GM21367 (cell line): Measurements from ENCODE around the gene VPS72.

Source experiments
- ATAC-seq: cut with Tn5 transposase; IDR thresholded peaks from one replicate; pipeline ENCODE4 v1.9.1; 2021; ENCODE audit not compliant: unreplicated experiment

Gene VPS72

DNA sequence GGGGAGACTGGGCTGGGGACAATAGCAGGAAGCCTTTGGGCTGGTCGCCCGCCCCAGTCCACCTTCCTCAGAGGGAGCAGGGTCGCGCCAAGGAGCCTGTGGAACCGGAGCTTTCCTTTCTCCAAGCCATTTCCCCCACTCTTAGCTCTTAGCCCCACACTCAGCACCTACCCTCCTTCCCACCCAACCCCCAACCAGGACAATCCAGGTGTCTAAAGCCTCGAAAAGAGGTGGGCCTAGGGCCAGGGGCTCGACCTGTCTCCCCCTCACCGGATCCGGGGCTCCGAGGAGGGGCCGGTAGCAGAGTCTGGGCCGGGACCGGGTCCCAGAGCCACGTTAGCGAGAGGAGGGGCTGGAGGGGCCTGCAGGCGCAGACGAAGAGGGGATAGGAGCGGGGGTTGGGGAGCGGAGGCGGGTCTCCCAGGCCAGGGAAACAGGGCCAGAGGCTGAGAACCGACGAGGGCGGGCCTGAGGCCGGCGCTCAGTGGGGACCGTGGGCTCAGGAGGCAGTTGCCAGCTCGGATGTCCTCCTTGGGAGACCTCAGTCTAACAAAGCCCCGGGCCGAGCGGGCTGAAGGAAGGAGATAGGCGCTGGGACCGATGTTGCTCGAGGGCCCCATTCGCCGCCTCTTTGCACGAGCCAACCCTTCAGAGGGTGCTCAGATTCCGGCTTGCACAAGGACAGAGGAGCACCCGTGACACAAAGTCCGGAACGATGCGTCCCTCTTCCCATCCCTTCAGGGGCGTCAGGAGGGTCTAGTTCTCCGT, 44.5 kb downstream of the VPS72 start:
- no peak for ATAC-seq

DNA sequence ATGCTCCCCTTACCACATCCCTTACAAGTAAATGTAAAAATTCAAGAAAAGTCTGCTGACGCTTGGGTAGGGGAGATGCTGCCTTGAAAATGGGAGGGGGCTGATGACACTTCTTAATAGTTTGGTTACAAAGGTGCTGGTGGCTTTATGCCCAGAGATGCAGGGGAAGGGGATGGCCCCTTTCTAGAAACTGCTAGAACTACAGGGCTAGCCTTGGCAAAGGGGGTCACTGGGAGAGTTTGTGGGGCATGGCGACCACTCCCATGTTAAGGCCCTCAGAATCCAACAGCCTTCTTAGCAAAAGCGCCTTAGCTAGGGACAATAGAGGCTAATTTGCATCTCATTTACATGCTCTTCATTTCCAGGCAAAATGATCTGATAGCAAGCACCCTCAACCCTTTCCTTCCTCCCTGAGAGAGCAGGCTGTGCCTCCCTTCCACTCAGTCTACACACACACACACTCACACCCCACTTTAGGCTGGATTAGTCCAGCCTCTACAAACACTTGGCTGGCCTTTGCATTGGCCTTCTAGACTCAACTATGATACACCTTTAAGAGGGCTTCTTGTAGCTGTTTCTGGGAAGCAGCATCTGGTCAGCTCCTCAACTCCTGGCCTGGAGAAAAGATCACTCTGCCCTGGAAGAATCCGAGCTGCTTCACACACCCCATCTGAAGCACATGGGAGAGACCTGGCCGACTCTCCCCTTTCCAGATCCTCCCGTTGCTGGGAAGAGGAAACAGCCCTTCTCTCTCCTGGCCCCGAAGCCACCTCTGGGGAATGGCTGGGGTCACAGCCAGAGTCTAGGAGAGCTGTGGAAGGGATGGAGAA, 45.3 kb downstream of the VPS72 start:
- ATAC-seq = no peak

DNA sequence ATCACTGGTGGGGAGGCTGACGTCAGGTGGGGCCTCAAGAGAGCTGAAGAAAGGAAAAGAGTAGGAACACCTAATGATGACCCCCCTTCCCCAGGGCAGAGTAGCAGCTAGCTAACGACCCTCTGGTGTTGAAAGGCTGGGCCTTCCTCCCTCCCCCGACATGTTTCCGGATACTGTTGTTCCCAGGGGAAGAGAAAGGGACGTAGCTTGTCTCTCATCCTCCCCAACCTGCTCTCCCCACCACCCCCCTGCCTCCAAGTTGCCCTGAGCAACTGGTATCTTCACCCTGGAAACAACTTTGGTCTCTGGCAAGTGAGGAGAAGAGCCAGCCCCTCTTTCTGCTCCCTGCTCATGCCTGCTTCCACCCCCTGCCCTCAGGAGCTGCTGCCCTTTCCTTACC, 46.0 kb downstream of the VPS72 start:
- no peak for ATAC-seq

DNA sequence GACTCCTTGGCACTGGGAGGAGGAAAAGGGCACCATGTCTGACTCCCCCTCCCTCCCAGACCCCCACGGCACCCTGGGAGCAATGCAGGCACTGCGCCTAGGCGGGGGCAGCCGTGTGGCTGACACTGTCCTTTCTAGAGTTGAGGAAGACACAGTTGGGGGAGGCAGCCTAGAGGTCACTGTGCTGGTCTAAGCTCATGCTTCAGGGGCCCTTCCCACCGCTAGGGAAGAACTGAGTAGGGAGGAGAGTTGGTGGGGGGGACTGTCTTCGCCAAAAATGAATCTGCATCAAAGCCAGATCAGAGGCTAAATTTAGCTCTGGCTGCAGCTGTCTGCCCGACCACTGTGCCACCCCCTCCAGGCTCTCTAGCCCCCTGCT, 47.0 kb downstream of the VPS72 start:
- no peak for ATAC-seq

DNA sequence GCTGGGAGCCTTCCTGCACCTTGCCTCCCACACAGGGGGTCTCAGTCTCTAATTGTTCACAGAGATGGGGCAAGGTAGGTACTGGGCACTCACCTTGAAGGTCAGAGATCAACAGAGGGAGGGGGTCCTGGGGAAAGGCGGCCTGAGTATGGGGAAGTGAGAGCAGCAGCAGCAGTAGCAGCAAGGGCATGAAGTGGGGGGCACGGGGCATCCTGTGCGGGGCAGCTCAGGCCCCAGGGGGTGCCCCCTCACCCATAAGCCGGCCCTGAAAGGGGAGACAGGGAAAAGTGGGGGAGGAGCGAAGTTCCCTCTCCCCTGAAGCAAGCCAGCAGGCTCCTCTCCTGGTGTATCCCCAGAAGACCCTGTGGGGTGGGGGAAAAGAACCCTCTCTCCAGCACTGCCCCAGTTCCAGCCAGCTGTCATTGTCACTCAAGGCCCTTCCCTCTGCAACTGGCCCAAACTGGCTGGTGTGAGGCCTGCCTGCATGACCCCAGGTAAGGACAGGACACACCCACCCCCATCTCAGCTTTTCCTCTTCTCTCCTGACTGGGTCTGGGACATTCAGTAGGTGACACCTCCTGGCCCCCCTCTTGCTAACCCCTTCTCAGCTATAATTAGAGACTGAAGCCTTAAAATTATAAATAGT, 47.5 kb downstream of the VPS72 start:
- no peak for ATAC-seq

DNA sequence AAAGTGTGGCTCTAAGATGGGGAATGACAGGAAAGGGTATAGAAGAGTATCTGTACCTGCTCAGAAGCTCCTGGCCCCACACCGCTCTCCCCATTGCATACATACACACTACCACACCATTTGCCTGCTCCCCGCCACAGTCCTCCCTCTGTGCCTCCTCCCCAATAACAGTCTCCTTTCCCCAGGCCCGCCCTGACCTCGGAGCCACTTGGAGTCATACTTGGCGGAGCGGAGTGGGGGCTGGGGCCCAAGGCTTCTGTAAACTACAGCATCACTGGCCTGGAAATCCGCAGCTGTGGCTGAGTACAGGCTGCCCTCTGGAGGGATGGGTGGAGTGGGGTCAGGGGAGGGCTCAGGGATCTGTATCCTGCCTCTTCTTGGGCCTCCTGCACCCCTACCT, 52.2 kb downstream of the VPS72 start:
- ATAC-seq = no peak

DNA sequence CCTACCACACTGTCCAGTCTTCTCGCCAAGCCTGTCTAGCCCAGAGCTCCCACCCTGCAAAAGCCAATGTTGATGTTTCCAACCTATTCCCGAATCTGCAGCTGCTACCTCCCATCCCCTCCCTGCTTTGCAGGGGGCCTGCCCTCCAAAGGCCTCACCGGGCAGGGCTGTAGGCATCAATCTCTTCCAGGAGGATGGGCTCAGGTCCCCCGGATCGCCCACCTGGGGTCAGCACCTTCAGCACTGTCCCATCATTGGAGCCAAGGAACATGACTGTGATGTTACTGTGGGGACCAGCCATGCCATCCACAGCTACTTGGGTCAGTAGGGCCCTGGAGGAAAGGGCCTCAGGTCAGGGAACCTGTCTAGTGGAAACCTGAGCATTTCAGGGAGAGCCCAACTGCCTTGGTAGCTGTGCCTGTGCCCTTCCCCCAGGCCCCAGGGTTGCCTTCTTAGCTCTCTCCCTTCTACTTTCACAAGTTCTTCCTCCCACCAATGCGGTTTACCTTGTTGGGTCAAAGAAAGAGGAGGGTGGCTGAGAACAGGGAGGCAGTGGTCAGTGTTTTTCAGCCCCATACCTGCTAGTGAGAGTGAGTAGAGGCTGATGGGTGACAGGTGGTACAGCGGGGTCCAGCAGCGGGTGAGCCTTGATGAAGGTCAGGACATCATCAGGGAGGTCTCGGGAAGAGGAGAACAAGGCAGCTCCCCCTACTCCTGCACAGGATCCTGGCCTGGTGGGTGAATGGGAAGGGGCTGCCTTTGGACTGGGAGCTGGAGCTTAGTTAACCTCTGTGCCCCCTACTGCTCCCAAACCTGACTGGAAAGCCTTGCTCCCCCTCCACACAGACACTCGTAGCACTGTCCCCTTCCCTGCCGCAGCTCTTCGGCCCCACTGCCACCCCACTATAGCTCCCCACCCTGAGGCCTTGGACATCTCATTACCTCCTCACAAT, 54.3 kb downstream of the VPS72 start:
- ATAC-seq = no peak

DNA sequence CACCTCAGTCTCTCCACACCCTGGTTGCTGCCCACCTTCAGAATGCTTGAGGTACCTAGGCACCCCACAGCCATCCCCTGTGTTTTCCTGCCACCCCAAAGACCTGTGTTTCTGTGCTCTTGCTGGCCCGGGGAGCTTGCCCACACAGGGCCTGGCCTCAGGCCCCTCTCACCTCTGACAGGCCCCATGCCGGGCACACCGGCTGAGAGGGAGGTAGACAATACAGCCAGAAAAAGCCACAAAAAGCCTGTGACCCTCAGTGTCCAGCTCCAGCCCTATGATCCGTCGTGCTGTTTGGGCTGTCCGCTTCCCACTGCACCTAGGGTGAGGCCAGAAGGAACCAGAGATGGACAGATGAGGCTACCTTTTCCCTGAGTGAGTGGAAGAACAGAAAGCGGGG, 55.0 kb downstream of the VPS72 start:
- no peak for ATAC-seq

DNA sequence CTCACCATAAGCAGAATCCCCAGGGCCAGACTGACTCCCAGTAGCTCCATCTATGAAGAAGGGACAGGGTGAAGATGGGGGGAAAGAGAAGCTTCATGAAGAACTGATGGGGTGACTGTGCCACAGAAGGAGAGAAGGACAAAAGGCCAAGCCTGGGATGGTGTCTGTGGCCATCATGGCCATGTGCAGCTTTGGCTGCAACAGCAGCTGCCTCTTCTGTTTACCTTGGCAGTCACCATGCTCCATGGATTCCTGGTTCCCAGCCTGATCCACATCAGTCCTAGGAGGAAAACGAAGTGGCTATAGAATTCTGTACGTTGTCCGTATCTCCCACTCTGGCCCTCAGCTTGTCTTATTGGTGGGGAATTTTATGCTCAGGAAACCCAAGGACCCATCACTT, 55.6 kb downstream of the VPS72 start:
- no peak for ATAC-seq

DNA sequence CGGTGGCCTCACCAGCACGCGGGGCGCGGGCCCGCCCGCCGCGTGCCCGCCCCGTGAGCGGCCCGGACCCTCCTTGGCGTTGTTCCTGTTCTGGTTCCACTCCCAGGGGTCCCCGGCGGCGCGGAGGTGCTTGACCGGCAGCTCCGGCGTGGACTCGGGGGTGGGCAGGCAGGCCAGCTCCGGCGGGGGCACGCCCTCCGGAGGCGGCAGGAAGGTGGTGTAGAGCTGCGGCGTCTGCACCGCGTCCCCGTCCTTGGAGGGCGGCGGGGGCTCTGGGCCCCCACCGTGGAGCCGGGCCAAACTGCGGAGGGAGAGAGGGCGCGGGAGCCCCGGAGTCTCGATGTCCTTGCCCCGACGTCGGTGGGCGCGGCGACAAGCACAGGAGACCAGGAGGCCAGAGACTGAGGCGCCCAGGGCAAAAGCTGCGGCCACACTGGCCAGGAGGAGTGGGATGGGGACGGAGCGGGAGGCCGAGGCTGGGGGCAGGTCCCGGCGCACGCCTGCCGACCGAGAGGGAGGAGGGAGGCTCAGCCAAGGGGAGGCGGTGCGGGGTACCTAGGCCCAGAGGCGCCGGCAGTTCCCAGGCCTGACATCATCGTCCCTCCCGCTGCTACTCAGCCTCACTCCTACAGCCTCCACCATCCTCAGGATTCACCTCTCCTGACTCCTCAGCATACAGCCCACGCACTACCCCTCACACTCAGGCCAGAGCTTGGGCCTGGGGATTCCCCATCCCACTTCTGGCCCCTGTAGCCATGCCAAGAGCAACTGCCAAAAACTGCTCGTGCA, 56.8 kb downstream of the VPS72 start:
- ATAC-seq = no peak

DNA sequence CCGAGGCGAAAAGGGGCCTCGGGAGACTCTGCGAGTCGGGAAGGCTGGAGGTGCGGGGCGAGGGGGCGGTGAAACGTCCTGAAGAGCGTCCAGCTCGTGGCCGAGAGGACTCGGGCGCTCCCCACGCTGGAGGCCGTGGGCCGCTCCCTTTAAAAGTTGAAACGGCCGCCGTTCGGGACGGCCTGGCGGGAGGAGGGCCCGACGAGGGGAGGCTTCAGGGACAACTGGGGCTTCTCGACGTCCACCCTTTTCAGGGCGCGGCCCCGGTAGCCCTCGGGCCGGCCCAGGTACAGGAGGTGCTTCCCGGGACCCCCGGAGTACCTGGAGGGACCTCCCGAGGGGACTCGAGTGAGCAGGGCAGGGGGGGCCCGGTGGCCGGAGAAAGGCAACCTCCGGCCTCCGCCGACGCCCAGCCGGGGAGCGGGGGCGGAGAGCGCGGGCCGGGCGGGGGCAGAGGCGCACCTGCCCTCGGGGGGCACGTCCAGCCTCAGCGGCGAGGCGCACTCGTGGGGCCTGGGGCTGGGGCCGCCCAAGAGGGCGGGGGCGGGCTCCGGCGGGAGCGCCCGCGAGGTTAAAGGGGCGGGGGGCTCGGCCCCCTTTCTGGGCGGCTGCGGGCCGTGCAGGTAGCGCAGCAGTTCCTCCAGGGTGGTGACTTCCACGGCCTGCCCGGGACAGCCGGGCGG, 57.5 kb downstream of the VPS72 start:
- no peak for ATAC-seq

DNA sequence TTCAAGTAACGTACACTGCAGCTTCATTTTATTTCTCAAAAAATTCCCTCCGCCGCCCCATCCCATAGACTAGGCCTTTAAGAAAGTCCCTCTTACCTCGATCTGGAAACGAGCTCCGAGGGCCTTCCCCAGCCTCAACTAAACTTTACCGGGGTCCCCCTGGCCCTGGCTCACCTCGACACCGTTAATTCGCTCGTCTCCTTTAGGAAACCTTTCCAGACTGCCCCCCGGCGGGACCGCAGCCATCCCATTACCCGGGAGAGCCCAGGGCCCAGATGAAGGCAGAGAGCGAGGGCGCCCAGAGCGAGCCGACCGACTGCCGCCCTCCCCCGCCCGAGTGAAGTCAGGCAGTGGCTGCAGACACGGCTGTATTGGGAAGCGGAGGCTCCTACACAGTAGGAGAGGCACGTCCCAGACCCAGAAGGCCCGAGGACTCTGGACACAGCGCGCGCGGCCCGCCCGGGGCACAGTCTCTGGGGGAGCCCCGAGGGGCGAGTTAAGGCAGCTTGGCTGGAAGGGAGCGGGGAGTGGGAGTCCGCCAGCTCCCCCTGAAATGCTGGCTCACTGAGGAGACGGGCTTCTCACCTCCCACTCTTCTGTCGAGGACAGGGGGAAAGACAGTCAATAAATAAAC, 58.2 kb downstream of the VPS72 start:
- ATAC-seq = no peak

DNA sequence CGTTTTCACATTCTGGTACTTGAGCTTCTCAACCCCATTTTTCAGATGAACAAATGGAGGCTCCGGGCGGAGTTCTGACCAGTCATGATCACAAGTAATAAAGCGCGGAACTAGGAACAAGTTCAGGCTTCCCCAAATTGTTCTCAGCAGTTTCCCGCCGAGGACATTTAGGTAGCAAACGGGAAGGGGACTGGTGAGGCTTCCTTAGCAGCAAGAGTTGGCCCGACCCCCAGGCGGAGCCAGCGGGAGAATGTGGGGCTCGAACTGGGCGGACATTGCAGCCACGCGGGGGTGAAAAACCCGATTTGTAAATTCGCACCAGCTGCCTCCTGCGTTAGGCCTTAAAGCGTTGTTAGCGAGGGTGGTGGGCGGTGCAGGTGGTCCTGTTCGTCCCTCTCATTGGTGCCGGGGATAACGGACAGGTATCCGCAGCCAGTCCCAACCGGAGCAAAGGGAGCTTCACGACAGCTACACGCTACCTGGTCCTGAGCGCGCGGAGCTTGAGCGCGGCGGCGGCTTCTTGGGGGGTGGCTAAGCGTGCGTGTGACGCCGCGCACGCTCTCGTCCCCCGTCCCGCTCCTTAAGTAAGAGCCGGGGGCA, 58.9 kb downstream of the VPS72 start:
- ATAC-seq = no peak

DNA sequence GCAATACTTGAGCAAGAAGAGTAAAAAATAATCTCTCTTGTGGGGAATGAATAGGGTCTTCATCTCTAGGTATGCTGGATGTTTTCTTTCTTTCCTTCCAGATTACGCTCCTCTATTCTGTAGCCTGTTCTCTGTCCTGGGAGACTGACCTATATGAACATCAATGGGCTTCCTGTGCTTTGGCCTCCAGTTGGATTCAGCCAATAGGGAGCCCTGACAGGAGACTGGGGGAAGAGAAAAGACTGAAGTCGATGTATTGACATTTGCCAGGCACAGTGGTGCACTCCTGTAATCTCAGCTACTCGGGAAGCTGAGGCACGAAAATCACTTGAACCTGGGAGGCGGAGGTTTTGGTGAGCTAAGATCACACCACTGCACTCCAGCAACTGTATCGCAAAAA, 61.2 kb downstream of the VPS72 start:
- no peak for ATAC-seq
